NCI-H2081 treated with DMSO at 0.1 percent for 48 hours (cell line): Measurements from ENCODE around the gene VAMP2.

Experiments
- DNase-seq: peaks from one replicate; lab custom pipeline; 2025; lab: John Stamatoyannopoulos, UW

VAMP2 gene

DNA sequence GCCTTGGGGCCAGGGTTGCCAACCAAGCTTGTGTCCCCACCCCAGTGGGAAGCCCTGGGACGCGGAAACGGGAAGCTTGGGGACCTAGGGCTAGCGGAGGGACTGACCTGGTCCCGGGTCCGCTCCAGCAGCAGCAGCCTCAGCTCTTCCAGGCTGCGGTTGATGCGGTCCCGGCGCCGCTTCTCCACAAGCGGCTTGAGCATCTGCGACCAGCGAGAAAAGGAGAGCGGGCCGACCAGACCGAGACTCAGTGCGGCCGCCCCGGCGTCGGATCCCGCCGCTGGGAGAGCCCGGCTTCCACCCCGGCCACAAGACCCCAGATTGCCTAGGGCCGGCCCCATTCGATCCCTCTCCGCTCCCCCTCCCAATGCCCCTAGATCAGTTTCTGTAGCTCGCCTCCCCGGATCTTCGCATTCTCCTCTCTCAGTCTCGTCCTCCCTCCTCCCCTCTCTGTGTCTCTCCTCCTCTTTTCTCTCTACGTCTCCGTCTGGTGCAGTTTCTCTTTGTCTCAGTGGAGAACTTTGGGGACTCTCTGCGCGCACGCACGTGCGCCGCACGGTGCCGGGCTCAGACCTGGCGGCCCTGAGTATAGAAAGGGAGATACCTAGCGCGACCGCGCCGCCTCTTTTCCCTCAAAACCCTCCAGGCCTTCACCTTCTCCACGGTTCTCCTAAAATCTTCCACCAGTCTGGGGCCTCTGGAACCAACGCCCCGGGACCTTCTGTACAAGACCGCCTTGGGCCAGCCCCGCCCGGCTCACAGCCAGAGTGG is 39.6 kb downstream of the VAMP2 start:
- no peak for DNase-seq

DNA sequence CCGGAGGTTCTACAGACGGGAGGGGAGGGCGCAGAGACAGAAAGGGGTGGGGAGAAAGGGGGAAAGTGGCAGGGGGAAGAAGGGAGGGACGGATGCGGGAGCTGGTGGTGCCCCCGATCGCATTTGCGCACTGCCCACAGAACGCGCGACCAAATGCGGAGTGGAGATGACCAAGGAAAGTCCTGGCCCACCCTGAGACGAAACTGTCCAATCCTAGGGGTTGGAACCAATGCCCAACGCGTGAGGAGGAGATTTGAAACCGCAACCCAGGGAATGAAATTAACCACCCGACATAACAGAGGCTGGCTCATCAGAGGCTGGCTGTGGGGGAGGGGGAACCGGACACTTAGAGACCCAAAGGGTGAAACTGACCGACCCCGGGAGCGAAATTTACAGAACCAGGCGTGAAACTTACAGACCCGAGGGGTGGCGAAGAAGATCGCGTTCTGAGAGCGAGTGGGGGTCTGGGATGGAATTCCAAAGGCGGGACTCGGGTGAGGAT is 40.3 kb downstream of the VAMP2 start:
- DNase-seq, result no peak

DNA sequence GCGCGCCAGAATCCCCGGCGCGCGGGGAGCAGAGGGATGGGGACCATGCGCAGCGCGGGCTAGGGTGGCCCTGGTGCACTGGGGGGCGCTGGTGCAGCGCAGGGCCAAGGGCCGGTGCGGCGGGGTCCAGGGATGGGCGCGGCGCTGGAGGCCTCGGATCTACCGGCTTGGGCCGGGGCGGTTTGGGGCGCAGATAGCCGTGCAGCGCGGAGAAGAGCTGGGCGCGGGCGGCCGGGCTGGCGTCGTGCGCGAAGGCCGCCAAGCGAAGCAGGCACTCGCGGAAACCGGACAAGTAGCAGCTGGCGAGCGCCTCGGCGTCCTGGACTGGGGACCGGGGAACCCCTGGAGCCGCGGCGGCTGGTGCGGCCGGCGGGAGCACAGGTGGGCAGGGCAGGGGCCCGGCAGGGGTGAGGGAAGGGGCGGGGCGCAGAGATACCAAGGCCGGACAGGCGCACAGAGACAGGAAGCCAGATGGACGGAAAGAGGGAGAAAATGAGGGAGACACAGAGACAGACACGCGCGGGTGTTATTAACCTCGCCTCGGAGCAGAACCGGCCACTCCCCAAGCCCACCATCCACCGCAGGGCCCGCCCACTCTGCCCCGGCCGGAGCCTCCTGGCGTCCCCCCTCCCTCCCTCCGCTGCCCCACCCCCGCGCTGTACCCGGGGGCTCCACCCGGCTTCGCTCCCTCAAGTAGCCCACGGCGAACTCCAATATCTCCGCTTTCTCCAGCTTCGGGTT is 40.9 kb downstream of the VAMP2 start:
- DNase-seq, result no peak

DNA sequence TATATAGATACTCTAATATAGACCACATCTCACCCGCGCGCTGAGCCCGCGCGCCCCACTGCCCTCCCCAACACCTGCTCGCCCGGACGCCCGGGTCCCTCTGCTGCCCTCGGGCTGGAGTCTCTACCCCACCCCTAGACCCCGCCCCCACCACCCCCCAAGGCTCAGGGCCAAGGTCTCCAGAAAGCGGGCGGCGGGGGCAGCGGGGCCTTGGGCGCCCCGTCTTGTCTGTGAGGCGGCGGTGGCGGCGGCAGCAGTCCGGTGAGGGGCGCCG is 41.4 kb downstream of the VAMP2 start:
- DNase-seq, result no peak

DNA sequence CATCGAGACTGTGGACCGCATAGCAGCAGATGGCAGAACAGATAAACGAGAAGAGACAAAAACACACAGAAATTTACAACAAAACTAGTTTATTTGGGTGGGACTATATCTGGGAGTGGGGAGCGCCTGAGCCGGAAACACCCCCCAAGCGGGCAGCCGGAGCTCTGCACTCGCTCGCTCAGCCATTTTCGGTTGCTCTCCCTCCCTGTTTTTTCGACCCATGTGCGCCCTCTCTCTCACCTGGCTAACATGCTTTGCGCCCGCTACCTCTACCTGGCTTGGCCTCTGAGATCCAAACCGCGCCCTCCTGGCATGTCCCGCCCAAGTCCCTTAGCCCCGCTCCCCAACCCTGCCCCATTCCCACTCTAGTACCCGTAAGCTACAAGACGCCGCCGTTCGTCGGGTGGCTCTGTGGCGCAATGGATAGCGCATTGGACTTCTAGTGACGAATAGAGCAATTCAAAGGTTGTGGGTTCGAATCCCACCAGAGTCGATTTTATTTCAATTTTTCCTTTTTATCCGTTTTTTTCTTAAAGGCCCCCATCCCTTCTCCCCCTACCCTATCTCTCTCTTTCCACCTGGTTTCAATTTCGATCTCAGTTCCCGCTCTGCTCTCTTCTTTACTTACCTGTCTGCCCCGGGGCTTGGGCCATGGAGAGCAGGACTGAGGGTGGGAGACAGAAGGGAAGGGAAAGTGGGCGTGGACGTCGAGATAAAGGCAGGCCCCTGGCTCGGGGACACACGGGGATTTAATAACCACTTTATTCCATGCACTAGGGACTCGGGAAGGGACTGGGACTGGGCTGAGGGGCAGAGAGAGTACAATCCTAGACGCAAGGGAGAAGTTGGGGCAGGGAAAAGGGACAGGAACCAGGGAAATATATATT is 42.0 kb downstream of the VAMP2 start:
- DNase-seq, result no peak

DNA sequence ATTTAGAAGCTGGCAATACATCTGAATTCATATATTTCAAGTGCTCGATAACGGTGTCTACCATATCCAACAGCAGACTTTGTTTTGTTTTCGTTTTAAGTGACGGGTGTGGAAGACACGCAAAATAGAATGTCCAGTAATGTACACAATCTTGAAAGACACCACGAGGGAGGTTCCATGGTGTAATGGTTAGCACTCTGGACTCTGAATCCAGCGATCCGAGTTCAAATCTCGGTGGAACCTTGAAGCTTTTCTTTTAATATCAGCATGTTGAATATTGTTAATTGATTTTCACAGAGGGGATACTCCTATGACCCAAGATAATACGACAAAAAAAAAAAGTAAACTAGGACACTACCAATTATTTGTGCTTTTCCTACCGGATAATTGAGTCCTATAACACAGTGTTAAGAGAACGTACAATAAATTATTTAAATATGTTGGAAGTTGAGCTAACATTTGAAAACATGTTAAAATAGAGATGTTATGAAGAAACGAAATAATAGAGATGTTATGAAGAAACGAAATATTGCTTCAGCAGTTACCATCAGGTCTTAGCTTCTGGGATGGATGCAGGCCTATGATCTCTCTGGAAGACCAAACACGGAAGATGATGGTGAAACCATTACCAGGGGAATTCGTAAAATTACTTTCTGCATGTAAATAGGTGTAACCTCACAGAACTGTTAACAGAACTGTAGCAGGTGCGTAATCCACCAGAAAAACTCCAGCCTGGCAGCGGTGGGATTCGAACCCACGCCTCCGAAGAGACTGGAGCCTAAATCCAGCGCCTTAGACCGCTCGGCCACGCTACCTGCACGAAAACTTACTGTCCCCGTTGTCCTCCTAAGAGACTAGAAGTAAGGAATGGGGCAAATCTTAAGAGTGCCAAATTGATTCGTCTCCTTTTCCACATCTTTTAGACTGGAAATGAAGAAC is 42.9 kb downstream of the VAMP2 start:
- DNase-seq, result peak; percentile 69

DNA sequence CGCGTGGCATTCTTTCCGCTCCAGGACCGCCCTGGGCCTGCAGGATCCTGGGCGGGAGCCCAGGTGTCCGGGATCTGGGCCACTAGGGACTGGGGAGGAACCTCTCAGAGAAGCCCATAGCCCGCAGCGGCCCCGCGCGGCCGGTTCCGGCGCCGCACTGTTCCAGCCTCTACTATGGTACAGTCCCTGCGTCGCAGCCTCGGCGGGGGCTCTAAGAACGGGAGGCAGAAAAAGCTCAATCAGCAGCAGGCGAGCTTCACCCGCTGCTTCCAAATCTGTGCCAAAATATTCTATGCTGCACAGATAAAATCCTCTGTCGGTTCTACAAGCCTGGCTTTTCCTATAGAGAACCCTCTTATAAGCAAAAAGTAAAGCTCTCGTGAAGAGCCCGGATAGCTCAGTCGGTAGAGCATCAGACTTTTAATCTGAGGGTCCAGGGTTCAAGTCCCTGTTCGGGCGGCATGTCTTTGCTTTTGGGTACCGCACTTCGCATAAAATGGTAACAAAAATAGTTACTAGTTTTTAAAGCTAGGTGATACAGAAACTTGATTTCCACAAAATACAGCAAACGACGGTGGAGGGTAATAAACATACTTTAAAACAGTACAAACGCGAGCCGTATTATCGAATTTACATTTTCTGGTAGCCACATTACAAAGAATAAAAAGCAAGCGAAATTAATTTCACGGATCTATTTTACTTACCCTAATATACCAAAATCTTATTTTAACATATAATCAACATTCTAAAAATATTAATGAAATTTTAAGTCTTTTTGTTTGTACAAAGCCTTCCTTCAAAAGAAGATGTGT is 43.8 kb downstream of the VAMP2 start:
- DNase-seq, result peak; percentile 36

DNA sequence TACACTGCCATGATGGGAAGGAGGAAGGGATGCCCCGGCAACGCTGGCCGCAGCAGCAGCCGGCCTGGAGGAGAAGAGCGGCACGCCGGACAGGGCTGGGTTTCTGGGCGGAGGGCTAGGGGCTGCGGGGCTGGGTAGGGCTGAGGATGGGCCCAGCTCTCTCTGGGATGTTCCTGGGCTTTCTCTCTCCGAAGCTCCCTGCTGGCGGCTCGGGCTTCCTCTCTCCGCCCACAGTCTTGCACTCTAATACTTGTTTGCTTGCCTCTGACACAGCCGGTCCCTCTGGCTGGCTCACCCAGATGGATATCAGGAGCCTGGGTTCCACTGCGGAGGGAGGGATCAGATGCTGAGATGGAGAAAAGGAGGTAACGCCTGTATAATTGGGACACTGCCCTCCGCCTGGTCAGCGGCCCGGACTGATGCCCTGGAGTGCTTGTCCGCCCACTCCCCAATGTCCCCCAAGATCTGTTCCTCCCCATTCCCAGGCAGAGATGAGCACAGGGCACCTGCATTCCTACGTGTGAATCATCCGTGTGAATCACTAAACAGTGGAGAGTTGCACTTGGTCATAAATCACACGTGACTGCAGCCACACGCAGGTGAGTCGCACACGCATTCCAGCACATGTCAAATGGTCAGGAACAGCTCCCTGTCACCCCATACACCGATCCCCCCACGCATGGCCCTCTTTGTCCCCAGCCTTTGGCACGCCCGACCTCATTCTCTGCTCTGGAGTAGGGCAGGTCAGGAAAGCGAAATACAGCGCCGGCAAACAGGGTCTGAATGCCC is 44.6 kb downstream of the VAMP2 start, which contains the start of gene ALOXE3:
Gene ALOXE3 (minus strand): TSS at position 535 of the 789 bp plus-strand sequence. CDS start 524 bp downstream, at position 11.
- no peak for DNase-seq

DNA sequence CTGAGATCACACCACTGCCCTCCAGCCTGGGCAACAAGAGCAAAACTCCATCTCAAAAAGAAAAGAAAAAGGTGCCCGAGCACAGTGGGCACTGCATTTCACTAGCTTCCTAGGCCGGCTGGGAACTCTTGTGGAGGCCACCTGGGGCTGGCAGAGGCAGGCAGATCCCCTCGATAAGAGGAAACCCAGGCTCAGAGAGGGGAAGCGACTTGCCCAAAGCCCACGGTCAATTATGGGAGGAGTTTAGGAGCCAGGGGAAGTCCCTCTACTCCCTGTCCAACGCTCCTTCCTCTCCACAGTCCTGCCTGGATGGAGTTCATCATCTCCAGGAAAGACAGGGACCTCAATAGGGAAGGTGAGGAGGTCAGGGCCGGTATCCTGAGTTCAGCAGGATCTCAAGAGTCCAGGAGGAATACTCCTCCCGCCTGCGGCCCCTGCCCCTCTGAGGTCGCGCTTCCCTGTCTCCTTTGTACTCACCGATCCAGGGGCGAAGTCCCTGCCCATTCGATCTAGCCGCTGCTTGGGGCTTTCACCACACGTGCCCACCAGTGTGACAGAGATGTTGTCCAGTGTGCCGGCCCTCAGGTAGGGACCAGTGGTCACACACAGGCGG is 45.3 kb downstream of the VAMP2 start:
- DNase-seq, result no peak

DNA sequence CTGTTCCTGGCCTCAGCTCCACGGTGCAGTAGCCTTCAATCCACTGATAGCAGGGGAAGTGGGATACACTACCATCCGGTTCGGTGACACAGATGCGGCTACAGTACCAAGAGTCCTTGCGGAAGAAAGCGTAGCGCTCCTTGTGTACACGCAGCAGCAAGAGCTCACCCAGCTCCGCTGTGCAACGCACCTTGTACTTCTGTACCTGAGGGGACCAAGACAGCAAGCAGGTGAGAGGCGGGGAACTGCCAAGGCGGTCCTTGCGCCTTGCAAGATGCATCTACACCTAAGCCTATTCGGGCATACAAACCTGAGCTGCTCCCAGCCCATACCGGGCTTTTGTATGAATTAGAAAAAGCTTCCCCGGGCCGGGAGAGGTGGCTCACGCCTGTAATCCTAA is 46.0 kb downstream of the VAMP2 start:
- DNase-seq, result no peak

DNA sequence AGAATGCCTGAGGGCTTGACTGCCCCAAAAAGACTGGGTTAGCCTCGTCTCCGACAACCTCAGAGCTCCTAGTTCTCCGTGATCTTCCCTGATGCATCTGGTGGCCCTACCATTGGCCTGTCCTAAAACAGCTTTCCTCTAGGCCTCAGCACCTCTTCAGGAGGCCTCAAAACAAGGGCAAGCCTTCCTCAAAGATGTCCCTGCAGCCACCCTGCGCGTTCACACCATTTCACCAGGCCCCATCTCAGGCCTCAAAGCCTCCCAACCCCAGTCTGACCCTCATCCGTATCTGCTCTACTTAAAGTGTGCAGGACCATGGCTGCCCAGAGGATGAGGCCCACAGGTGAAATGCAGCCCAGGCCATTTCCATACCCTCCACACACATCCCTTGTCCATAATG is 51.8 kb downstream of the VAMP2 start:
- no peak for DNase-seq

DNA sequence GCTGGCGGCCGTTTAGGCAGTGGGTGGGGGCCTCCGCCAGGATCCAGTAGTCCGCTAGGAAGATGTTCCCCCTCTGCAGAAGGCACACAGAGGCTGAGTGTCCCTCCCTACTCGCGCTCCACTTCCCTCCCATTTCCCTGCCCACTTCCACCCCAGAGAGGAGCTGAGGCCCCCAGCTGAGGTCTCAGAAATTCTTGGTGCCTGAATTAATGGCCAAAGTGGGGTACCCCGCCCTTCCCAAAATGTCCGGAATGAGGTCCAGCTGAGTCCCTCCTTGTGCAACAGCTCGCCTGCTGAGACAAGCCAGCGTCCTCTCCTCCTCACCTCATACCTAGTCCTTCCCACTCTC is 52.3 kb downstream of the VAMP2 start:
- DNase-seq, result no peak

DNA sequence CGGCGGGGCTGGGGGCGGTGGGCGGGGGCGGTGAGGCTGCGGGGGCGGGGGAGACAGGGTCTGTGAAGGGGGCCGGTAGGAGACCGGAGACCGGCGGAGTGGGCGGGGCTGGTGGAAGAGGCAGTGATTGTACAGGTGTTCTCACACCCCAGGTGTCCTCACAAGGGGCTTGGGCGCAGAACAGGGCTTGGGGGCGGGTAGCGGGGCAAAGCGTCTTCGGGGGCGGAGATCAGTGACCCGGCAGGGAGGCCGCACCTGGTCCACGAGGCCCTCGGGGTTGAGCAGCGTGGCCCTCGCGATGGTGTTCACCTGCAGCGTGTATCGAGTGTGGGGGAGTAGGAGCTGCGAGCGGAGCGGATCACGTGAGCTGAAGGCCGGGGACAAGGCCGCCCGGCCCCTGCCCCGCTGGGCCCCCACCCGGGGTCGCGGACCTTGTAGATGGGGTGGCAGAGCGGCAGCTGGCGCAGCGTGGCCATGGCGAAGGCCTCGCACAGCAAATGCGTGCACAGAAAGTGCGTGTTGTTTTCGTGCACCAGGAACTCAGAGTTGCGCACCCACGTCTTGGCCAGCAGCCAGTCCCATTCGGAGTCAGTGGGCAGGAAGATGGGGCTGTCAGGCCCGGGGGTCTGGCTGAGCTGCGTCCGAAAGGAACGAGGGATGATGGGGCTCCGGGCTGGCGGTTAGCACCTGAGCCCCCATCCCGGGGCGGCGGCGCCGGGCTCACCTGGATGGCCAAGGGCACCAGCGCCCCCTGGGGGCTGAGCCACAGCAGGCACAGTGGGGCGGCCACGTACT is 52.9 kb downstream of the VAMP2 start:
- no peak for DNase-seq
